Measurements from ENCODE around the gene RPP40.
"Not testable (repeated sequence)": the region's sequence is repeated elsewhere in the genome, so short reads cannot be mapped to it uniquely, and the experiment has no call there.

RPP40 gene

DNA sequence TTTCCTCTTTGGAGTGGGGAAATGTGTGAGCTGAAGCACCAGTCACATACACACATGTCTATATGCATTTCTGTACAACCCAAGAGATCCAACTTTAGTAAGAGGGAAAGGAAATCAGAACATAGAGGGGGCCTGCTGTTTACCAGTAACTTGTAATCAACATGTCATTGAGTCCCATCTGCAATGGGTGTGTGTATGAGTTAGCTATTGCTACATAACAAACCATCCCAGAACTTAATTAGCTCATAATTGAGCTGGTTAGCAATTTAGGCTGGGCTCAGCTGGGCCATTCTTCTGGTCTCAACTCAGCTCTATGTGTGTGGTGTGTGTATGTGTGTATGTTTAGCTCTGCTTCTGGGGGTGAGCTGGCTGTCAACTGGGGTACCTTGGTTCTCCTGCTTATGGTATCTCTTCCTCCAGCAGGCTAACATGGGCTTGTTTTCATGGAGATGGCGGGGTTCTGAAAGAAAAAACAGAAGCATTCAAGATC lies 10.3 kb upstream of the RPP40 start:
- DNase-seq (ENCODE audit: low read depth), result no peak

DNA sequence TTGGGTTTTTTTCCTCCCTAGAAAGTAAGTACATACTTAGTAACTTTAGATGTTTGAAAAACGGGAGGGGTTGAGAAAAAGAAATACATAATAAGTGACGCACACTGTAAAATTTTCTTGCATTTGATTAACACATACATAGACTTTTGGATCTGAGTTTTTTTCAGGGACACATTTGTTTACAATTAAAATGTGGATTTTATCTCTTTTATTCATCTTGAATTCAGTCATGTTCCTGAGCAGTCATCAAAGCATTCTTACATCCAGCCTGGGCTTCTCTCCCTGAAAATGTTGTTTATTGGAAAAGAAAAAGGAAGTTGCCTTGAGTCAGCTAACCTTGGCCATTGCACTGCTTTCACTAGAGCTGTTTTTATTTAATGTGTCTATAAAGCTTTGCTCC lies 8.7 kb upstream of the RPP40 start:
- peak; percentile 33 for DNase-seq (ENCODE audit: low read depth)

DNA sequence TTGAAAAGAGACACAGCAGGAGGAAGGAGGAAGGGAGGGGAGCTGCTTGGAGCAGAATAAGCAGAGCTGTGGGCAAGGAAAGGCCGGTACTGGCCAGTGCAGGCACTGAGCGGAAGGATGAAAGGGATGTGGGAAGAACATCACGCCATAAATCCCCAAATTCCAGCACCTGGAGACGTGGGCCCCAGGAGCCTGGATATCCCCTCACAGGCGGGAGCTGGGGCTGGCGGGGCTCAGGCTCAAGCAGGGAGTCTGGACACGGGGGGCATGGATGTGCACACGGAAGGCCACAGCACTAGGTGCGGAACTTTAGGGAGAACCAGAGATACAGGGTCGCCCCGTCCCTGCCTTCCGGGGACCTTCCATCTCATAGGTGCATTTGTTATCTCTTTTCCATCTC lies 7.5 kb upstream of the RPP40 start:
- DNase-seq (ENCODE audit: low read depth), result no peak

DNA sequence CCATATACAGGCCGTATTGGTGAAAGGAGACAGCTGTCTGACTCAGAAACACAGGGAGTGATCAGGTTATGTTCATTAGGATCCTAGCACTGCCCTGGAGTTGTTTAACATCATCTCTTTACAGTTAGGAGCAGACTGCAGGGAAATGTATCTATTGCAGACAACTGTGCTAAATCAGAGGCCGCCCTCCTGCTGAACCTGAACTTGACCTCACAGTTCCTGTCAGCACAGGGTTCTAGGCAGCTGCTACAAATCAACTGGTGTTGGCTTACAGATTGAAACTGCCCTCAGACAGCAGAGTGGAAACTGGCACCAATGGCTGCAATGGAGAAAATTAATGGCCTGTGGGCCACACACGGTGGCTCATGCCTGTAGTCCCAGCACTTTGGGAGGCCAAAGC lies 3.7 kb upstream of the RPP40 start:
- no peak for DNase-seq (ENCODE audit: low read depth)

DNA sequence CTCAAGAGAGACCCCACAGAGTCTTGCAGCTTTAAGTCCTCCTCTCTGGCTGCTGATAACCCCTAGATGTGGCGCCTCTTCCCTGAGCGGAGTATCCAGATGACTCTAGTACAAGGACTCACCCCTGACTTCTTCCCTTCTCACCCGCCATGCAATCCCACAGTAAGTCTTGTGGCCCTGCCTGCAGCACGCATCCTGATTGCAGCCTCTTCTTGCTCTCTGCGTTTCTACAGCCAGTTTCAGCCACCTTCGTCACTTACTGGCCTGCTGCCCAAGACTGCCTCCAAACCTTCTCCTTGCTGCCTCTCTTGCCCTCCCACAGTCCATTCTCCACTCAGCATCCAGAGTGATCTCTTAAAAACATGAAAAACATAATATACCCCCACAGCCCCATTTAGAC lies 2.4 kb upstream of the RPP40 start:
- DNase-seq (ENCODE audit: low read depth), result no peak

DNA sequence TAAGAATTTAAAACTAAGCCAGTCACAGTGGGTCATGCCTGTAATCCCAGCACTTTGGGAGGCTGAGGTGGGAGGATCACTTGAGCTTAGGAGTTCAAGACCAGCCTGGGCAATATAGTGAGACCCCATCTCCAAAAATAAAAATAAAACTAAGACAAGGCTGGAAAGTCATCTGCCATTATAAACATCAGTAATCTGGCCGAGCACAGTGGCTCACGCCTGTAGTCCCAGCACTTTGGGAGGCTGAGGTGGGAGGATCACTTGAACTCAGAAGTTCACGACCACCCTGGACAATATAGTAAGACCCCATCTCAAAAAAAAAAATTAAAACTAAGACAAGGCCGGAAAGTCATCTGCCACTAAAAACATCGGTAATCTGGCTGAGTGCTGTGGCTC lies 1.2 kb upstream of the RPP40 start:
- DNase-seq (ENCODE audit: low read depth), result not testable (repeated sequence)

DNA sequence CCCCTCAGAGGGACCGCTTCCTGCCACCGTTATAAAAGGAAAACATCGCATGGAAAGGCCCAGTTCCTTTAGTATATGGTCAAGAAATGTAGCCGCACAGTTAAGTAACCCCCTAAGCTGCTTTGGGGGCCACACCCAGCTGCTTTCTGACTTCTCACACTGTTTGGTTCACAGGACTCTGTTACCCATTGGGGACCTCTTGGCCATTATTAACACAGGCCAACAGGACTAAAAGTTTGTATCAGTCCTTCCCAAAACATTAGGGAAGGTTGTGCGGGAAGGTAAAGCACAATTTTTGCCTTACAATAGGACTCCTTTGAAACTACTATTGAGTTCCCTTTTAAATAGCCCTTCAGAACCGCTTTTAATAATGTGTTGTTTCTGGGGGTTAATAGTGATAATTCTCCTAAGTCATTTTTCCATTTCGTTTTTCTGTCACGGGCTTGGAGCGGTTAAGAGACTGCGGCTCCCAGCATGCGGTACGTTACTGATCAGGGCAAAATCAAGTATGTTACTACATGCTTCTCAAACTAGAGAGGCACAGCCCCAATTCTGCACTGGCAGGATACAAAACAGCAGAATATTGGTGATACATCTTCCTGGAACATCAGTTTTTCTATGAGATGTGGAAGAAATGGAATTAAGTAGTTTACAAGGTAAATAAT lies 668 bp upstream of the RPP40 start:
- no peak for DNase-seq (ENCODE audit: low read depth)

DNA sequence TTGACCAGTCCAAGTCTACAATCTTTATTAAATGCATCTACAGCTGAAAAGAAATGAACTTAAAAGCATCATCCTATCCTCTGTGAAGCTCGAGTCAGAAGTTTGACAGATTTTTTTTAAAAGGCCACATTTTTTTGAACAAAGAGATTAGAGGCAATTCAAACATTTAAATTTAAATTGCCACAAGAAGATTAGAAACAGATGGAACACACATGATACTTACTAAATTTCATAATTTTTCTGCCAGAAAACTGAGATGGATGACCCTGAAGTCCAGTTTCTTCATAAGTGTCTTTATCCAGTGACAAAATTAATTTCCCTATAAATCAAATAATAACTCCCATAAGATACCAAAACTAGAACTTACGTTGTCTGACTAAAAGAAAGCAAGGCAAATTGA lies 4.3 kb downstream of the RPP40 start:
- no peak for DNase-seq (ENCODE audit: low read depth)

DNA sequence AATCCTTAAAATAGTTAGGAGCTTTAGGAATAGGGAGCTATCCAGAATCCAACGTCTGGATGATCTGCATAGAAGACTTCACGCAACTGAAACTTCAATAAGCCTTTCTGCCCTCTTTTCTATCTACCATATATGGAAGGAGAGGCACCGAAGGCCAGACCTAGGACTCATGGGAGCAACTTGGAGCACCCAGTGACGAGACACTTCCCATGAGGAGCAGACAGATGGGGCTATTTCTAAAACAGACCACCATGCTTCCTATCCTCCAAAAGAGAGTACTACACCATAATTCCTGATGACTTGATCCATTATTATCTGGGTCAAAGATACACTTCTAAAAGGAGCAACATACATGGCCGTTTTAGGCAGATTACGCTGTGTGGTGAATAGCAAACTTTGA lies 6.0 kb downstream of the RPP40 start:
- no peak for DNase-seq (ENCODE audit: low read depth)

DNA sequence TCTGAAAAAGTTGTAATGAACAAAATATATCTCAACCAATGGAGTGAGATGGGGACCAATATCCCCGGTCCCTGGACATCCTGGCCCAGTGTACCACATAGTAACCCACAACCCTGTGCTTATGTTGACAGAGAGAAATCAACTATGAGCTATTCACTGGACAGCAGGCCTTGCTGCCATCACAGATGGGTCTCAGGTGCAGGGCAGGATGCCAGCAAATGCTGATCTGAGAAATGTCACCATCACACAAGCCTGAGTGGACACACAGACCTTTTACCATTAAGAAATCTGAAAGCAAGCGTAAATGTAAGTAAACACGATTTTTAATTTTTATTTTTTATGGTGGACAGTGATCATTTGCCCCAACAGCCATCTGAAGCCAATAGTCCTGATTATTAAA lies 9.1 kb downstream of the RPP40 start:
- no peak for DNase-seq (ENCODE audit: low read depth)

DNA sequence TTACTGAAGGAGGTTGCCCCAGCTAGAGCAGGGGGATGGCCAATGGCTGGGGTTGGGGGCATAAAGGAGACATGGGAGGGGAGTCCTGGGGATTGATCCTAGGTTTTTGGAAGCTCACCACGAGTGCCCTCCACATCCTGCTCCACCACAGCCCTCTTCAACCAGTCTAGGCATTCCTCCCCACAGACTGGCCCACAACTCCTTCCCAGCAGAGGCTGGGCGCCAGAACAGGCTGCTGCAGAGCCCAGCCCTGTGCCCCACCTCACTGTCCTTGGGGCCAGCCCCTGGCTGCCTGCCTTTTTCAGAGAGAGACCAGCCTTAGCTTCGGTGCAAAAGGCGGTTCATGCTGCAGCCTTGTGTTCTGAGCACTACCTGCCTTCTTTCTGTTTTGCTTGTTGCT lies 16.4 kb downstream of the RPP40 start:
- DNase-seq (ENCODE audit: low read depth), result no peak

DNA sequence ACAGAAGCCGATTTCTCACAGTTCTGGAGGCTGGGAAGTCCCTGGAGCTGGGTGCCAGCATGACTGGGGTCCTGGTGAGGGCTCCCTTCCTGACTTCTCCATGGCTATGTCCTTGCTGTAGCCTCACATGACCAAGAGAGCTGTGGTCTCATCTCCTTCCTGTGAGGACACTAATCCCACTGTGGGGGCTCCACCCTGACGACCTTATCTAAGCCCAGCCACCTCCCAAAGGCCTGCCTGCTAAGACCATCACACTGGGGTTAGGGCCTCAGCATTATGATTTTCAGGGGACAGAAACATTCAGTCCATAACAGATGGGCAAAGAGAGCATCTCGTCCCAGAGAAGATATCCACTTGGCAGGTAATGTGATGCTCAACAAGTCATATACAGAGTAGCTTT lies 16.8 kb downstream of the RPP40 start:
- no peak for DNase-seq (ENCODE audit: low read depth)

DNA sequence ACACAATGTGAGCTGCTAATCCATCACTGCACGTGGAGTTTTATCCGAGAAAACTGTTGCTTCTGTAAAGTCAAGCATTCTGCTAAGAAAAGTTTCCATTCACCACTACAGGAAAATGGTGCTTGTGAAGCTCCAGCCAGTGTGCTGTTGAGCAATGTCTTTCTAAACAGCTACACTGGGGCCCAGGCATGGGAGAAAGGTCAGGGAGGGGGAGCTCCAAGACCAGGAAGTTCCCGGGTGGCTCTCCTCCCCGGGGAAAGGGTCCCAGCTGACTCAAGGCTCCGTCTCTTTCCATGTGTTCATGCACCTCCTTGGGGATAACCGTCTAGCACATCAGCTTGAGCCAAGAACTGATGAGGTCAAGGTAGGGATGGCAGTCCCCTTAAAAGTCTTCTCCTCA lies 20.5 kb downstream of the RPP40 start:
- no peak for DNase-seq (ENCODE audit: low read depth)

DNA sequence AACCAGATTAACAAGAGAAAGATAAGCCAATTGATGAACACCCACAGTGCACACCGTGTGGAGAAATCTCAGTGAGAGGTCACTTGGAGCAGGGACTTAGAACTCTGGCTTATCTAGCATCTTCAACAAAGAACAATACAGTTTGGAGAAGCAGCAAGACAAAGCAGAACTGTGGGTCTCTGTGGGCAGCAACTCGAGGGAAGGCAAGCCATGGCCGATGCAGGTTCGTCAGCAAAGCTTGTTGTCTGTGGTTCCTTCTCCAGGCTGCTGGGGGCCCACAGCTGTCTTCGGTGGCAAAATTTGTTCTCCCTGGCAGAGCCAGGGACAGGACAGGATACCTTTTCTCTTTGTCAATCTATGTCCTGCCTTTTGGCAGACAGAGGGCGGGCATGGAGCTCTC lies 22.1 kb downstream of the RPP40 start:
- no peak for DNase-seq (ENCODE audit: low read depth)

DNA sequence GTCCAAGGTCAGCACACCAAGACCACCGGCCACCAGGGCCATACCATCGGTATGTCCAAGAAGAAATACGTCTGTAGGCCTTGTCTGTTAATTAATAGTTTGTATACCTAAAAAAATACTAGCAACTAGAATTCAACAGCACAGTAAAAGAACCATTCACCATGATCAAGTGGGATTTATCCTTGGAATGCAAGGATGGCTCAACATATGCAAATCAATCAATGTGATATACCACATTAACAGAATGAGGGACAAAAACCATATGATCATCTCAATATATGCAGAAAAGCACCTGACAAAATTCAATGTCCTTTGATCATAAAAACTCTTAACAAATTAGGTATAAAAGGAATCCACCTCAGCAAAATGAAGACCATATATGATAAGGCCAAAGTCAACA lies 24.4 kb downstream of the RPP40 start:
- no peak for DNase-seq (ENCODE audit: low read depth)

DNA sequence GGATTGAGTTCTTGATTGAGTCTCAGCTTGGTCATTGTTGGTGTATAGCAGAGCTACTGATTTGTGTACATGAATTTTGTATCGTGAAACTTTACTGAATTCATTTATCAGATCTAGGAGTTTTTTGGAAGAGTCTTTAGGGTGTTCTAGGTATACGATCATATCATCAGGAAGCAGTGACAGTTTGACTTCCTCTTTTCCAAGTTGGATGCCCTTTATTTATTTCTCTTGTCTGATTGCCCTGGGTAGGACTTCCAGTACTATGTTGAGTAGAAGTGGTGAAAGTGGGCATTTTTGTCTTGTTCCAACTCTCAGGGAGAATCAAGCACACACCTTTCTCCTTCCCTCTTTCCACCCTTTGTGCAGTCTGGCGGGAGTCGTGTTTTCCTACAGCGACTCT lies 26.4 kb downstream of the RPP40 start:
- no peak for DNase-seq (ENCODE audit: low read depth)

DNA sequence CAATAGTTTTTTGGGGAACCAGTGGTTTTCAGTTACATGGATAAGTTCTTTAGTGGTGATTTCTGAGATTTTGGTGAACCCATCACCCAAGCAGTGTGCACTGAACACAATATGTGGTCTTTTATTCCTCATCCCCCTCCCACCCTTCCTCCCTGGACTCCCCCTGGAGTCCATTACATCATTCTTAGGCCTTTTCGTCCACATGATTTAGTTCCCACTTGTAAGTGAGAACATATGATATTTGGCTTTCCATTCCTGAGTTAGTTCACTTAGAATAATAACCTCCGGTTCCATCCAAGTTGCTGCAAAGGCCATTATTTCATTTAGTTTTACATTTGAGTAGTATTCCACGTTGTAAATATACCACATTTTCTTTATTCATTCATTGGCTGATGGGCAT lies 28.3 kb downstream of the RPP40 start:
- DNase-seq (ENCODE audit: low read depth), result no peak

DNA sequence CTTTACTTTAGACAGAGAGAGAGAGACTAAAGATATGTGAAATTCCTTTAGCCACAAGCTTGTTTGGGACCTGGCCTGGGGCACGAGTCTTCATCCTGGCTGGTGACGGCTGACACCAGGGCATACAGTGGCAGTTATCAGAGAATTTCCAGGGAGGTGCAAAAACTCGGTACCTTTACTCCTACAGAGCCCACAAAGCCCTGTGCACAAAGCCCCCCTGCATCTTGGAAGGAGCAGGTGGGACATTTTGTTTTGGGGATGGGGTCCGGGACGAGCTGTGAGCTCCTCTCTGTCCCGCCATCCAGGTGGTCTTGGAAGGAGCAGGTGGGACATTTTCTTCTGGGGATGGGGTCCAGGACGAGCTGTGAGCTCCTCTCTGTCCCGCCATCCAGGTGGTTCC lies 28.9 kb downstream of the RPP40 start:
- no peak for DNase-seq (ENCODE audit: low read depth)

DNA sequence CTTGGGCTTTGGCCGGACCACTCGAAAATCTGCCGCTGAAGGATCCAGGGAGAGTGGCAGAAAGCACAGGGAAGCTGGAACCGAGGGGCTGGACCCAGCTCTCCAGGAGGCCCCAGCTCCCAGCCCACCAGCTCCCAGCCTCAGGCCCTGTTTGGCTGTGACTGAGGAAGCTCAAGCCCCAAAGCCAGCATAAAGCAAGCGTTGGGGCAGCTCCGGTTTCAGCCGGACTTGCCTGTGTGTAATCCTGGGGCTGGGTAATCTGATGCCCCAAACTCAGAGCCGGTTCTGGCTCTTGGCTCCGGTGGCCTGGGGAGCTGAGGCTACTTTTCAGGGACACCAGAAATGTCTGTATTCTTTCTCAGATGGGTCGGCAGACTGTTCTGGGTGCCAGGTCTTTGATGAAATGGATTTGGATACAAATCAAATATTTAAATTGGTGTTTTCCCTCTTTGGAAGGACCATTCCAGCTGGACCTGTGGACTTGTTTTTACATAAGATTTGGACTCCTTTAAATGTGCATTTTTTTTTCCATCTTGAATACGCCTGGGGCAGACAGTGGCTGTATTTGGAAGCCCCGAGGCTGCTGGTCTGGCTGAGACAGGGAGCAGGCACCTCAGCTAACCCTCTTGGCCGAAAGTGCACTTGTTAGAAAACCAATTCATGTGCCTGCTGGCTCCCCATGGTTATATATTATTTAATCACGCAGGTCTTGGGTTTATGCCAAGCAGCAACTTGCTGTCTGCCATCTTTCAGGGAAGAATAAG lies 29.7 kb downstream of the RPP40 start:
- DNase-seq (ENCODE audit: low read depth), result no peak

DNA sequence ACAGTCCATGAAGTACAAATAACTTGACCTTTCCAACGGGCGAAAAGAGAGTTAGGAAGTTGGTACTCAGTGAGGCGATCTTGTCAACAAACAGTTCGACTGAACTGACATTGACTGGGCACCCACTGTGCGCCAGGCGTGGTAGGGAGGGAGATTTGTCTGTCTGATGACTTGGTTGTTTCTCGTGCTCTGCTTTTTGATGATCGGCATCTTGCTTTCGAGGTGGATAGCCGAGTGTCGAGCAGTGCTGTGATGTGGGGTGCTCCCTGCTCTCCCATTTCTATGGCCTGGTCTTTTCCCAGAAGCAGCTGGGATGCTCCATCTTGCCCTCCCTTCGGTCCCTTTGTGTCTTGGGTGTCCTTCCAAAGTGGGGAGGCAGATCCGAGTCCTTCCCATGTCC lies 30.4 kb downstream of the RPP40 start:
- DNase-seq (ENCODE audit: low read depth), result no peak

DNA sequence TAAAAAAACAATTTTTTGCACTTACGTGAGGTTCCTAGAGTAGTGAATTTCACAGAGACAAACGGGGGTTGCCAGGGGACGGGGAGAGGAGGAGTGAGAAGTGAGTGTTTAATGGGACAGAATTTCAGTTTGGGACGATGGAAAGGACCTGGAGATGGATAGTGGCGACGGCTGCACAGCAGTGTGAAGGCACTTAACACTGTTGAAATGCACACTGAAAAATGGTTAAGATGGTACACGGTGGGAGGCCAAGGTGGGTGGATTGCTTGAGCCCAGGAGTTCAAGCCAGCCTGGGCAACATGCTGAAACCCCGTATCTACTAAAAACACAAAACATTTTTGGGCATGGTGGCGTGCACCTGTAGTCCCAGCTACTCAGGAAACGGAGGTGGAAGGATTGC lies 31.4 kb downstream of the RPP40 start:
- DNase-seq (ENCODE audit: low read depth), result no peak

DNA sequence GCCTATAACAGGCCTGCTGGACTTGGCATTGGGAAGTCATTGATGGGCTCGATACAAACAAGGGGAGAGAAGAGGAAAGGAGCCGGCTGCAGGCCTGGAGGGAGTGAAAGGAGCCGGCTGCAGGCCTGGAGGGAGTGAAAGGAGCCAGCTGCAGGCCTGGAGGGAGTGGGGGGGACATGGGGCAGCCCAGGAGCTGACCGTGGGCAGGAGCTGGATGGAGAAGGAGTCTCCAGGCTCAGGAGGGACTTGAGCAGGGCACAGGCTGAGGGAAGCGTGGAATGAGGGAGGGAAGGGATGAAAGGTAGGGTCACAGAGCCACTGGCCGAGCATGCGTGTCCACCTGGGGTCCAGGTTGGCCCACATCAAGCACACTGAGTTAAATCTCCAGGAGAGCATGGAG lies 32.0 kb downstream of the RPP40 start:
- DNase-seq (ENCODE audit: low read depth), result no peak

DNA sequence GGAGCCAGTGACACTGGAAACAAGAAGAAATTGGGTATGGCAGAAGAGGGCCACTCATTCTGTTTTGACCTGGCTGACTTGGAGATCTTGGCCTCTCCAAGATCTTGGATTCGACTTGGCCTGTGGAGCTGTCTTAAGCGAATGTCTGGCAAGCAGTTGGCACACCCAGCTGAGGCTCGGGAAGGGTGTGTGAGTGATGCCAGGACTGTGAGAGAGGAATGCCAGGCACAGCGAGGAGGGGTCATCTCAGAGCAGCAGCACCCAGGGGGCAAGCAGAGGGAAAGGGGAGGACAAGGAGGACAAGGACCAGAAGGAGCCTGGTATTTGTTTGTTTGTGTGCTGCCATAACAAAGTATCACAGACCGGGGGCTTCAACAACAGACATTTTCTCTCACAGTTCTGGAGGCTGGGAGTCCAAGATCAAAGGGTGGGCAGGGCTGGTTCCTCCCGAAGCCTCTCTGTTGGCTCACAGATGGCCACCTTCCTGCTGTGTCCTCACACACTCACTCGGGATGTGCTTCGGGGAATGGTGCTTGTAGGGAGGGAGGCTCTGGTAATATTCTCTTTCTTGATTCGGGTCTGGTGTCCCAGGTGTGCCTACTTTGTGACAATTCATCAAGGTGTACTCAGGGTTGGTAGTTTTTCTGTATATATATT lies 33.0 kb downstream of the RPP40 start:
- DNase-seq (ENCODE audit: low read depth), result no peak

Data from HS-5 (cell line).